H1 (cell line): ENCODE measurements around the gene RXRA. TPM values are rescaled to one million over a fixed set of nuclear protein-coding genes. Genes with fewer than 3 reads are reported as not detected.

ENCODE experiments used
- BCL11A ChIP-seq, 2 experiments: IDR thresholded peaks; one replicate each; pipeline ENCODE4 v1.6.1; 2011; ENCODE audit warnings: low read depth in 2 of 2, low read length in 2 of 2, mild to moderate bottlenecking in 2 of 2
- polyA plus RNA-seq, 7 experiments: library from polyadenylated mRNA; depleted of rRNA in 3 of 7; stranded (reverse) in 5 of 7; unstranded in 2 of 7; fragments of >200 nt in 5 of 7; fragments of 200-250 nt in 2 of 7; gene quantifications; 1 replicate in 5 of 7; 2 replicates in 1 of 7; 4 replicates in 1 of 7; pipeline versions ENCODE4 v1.2.1 to v1.2.3, GENCODE V29; 2011 to 2013; ENCODE audit warnings: missing spikeins in 2 of 7, mixed read lengths in 2 of 7
- total RNA-seq: library from RNA; stranded (reverse); fragmentation: NEBNext Ultra II Directional; extraction: Animal tissue kit (Norgen Biotek cat#: 25700); gene quantifications from 2 replicates; pipeline ENCODE4 v1.2.1, GENCODE V29; 2021

Gene RXRA
- total and polyA plus RNA-seq, 2 of the 8 experiments (the other 6 are each of a cell fraction or from before 2014, with no cell fraction given), result 9.8 to 29.4 TPM

DNA sequence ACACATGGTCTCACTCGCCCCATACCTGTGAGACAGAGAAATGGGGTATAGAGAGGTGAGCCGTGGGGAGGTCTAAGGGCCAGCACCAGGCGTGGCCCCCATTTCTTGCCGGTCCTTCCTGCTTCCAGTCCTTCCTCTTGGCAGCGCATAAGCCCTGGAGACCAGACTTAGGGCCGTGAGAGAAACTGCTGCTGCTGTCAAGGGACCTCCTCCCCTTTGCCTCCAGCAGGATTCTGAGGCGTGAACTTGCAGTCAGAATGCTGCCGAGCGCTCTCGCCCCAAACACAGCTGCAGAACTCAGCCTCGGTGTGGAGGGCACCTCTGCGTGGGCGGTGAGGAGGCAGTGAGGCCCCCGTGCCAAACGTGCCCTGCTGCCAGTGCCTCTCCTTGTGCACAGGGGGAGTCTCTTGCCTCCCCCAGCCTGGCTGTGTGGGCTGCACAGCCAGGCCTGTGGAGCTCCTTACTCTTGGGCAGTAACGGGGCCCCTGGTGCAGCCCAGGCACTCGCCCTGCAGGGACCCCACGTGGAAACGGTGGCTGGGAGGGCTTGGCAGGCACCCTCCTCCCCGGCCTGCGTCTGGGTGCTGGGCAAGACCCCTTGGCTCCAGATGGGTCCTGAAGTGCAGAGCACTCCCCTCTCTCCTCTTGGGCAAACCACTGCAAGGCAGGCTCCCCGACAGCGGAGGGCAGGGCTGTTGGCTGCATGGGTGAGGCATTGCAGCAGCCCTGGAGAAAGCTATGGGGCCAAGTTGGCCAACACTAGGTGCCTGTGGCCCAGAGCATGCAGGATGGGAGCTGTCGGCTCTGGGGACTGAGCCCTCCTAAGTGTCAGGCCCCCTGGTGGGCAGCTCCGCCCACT is 85.4 kb downstream of the RXRA start (continued):
- TF ChIP-seq BCL11A (IDR thresholded peaks at IDR 0.05; ENCODE audit: low read depth in 2 of 2, low read length in 2 of 2), result no peak
